NCI-H345 treated with DMSO at 0.1 percent for 48 hours (cell line): ENCODE data around the gene FOXI1.

Experiments
- DNase-seq: peaks from one replicate; lab custom pipeline; 2025; ENCODE audit not compliant: unreplicated experiment; lab: John Stamatoyannopoulos, UW

The FOXI1 gene

GRCh38 chr5:170105642-170106611 lies at the start of gene FOXI1:
FOXI1 (plus strand) TSS chr5:170105897; CDS start chr5:170105958, 61 bp downstream.
- no peak for DNase-seq

DNA sequence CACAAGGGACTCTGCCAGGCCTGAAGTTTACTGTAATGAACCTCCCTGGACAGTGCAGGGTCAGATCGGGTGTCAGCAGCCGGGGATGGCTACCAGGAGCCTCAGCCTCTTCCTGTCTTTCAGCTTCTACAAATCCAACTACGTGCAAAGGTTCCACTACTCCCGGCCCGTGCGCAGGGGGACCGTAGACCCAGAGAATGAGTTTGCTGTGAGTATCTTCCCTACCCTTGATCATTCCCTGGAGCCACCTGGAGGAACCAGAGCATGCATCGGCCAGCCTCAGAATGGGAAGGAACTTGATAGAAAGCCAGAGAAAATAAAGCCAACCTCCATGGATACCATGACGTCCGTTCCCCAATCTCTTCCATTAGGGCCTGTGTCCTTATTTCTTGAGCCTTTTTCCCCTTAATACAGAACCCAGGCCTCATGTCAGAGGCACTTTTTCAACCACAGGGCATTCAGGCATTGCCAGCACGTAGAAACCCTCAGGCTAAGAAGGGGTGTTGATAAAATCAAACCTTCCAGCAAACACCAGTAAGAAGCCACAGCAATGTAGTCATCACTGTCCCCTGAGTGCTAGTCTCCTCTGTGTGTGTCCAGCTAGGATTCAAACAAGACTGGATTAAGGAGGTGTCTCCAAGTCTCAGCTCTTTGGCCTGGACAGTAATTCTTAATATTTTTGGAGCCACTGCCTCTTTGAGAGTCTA lies 49.0 kb upstream of the FOXI1 start:
- no peak for DNase-seq

GRCh38 chr5:170057311-170057710 lies 48.4 kb upstream of the FOXI1 start:
- no peak for DNase-seq

GRCh38 chr5:170059221-170059620 lies 46.5 kb upstream of the FOXI1 start:
- no peak for DNase-seq

- DNase-seq: no peak
Measured at GRCh38 chr5:170067152-170067551, 38.5 kb upstream of the FOXI1 start.

DNA sequence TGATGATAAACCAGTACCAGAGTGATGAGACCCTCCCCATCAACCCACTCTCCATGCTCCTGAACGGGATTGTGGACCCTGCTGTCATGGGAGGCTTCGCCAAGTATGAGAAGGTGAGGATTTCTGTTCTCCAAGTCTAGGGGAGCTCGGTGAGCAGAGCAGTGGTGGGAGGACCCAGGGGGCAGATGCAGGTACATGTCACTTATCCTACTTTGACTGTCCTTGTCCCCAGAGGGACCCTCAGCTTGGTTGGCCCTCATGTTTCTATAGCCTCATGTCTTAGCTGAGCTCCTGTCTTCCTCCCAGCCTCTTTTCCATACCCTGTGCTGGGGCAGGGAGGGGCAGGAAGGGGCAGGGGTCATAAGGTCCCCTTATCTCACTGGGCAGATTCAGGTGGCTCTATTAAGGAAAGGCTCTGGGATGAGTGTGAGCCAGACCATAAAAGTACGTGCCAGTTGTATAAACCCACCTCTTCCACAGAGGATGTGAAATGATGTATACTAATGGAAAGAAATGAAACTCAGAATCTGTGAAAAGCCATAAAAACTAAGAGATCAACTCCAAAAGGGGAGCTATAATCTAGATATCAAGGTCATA lies 38.0 kb upstream of the FOXI1 start:
- no peak for DNase-seq

- DNase-seq: no peak
Measured at GRCh38 chr5:170069512-170069911, 36.2 kb upstream of the FOXI1 start.

GRCh38 chr5:170070556-170071412 lies 34.9 kb upstream of the FOXI1 start:
- no peak for DNase-seq

DNA sequence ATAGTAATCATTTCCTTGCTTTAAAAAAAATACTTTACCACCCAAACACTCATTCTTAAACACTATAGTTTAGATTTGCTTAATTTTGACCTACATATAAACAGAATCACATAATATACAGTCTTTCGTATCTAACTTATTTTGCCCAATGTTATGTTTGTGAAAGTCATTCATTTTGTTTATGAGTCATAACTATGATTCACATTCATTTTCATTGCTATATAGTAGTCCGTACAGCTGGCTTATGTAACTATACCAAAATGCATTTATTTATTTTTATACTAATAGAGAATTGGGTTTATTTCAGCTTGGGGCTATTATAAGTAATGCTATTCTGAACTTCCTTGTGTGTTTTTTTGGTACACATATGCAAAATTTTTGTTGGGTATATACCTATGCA lies 33.9 kb upstream of the FOXI1 start:
- DNase-seq: no peak

GRCh38 chr5:170075696-170076095 lies 30.0 kb upstream of the FOXI1 start:
- DNase-seq: no peak

GRCh38 chr5:170076211-170076610 lies 29.5 kb upstream of the FOXI1 start:
- DNase-seq: no peak

DNA sequence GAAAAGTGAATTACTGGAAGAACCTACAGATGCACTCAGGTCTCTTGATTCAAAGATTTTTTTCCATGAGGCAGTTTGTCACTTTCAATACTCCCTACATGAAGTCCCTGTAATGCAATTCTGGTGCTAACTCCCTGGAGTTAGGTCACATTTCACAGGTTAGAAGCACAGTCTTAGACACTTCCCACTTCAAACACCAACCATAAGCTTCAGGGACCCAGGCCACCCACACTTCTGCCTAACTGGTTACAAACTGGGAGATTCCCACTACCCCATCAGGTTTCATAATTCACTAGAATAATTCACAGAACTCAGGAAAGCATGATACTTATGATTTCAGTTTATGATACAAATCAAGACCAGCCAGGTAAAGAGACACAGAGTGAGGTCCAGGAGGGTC lies 29.0 kb upstream of the FOXI1 start:
- no peak for DNase-seq

DNA sequence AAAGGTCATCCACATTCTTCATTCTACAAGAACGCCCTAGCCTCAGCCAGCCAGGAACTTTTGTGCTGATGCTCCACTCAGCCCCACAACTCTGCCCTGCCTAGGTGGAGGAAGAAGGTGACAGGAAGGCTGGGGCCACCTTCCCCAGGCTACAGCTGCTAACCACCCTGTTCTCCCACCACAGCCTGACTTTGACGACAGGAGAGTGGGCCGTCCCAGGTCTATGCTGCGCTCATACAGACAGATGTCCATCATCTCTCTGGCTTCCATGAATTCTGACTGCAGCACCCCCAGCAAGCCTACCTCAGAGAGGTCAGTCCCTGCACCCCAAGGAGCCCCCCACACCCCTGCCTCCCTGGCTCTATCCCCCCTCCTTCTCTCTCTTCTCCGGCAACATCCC lies 28.2 kb upstream of the FOXI1 start:
- DNase-seq: no peak

DNA sequence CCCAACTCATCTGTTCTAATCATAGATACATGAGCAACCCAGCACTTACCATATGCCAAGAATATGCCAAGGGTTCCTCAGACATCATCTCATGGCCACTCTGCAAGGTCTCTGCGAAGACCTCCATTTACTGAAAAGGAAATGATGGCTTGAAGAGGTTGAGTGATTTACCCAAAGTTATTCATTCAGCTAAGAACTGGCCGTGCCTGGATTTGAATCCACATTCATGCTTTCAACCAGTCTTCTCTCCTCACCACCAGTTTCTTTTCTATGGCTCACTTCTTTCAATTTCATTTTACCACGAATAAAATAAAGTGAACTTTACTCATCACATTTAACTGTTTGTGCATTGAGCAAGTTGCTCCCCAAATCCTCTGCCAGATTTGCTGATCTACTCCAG lies 27.2 kb upstream of the FOXI1 start:
- no peak for DNase-seq

DNA sequence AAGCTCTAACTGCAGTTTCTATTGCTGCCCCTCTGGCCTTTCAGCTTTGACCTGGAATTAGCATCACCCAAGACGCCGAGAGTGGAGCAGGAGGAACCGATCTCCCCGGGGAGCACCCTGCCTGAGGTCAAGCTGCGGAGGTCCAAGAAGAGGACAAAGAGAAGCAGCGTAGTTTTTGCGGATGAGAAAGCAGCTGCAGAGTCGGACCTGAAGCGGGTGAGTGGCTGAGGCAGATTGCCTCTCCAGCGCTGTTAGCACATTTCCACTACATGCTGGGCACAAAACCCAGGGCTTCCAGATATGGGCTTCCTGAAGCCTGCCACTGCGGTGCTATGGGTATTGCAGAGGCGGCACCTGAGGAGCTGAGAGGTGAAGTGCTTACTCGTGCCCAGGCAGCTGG lies 26.8 kb upstream of the FOXI1 start:
- no peak for DNase-seq

DNA sequence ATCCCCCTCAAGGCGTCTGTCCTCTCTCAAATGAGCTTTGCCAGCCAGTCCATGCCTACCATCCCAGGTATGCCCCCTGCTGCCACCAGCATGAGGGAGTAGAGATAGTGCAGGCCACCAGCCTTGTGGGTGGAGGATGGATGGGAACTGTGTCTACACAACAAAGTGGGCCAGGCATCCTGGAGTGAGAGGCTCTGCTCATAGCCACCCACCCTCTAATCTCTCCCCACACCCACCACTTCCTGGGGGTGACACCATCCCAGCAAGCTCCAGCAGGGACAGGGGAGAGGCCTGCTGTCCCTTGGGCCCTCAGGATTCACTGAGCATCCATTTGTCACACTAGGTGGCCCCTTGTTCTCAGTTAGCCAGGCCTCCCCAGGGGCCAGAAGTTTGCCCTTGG lies 25.5 kb upstream of the FOXI1 start:
- DNase-seq: no peak

GRCh38 chr5:170080786-170081445 lies 24.8 kb upstream of the FOXI1 start:
- DNase-seq: no peak

GRCh38 chr5:170081616-170082015 lies 24.1 kb upstream of the FOXI1 start:
- DNase-seq: no peak

DNA sequence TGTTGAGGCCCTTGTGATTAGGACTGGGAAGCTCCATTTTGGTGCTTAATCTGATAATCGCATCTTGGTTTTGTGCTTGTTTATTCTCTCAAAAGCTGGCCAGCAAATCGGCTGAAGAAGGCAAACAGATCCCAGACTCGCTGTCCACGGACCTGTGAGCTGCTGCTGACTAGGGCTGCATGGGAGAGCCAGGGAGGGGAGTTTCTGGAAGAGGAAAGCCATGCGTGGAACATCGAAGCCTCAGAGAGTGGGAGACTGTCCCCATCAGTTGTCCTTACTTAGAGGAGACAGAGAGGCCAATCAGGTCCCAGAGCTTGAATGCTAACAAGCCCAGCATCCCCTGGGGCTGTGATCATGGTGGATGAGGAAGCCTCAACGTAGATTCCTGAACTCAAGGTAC lies 23.0 kb upstream of the FOXI1 start:
- DNase-seq: no peak

- no peak for DNase-seq
Measured at GRCh38 chr5:170087168-170087817, 18.4 kb upstream of the FOXI1 start.
